IMR-90 (cell line): Measurements from ENCODE around the gene SLC50A1. TPM values are rescaled to one million over a fixed set of nuclear protein-coding genes. Genes with fewer than 3 reads are reported as not detected.

ENCODE experiments used
- ATAC-seq: fragments of 200-7000 bp; cut with Tn5 transposase; 2 replicates; pipeline ENCODE4 v1.9.1; 2020; ENCODE audit warnings: low read depth, mild to moderate bottlenecking, moderate library complexity
- BruUV-seq: library from RNA; stranded (reverse); fragments of 400-500 nt; replicated peaks from 2 replicates; lab custom pipeline; 2021; lab: Mats Ljungman, UMichigan
- CTCF ChIA-PET: fragments of 300-600 bp; formaldehyde crosslinking; extraction: SDS; loops from one replicate; lab custom pipeline; 2021; ENCODE audit warnings: antibody characterized with exemption; lab: Yijun Ruan, JAX
- POLR2A ChIA-PET: fragments of 300-600 bp; sonication (Branson Sonifier 250); formaldehyde crosslinking; loops from one replicate; lab custom pipeline; 2022; ENCODE audit warnings: antibody characterized with exemption; ENCODE audit not compliant: unreplicated experiment; lab: Charles Lee
- DNase-seq: peaks from one replicate; pipeline ENCODE4 v3.0.0; 2013
- H2AFZ ChIP-seq: replicated peaks from 2 replicates; pipeline ENCODE3; 2013; ENCODE audit warnings: low read length, mild to moderate bottlenecking; ENCODE audit not compliant: poor library complexity
- H2AK5ac ChIP-seq: 2 replicates; pipeline ENCODE4 v1.6.1; 2013; ENCODE audit warnings: low read depth, low read length, inconsistent platforms
- H2AK9ac ChIP-seq: replicated peaks from 2 replicates; pipeline ENCODE3; 2013; ENCODE audit warnings: mild to moderate bottlenecking, low read depth, low read length, moderate library complexity; ENCODE audit not compliant: poor library complexity
- H2BK120ac ChIP-seq: 2 replicates; pipeline ENCODE4 v1.6.1; 2013; ENCODE audit warnings: low read depth, low read length, inconsistent platforms
- H2BK15ac ChIP-seq: 3 replicates; pipeline ENCODE4 v1.6.1; 2013; ENCODE audit warnings: low read depth, low read length, inconsistent platforms
- H2BK20ac ChIP-seq: 2 replicates; pipeline ENCODE4 v1.6.1; 2013; ENCODE audit warnings: low read depth, mild to moderate bottlenecking, inconsistent platforms, low read length, moderate library complexity
- H2BK5ac ChIP-seq: 2 replicates; pipeline ENCODE4 v1.6.1; 2013; ENCODE audit warnings: mild to moderate bottlenecking, low read depth, low read length, inconsistent platforms; ENCODE audit not compliant: poor library complexity, severe bottlenecking
- H3K14ac ChIP-seq: replicated peaks from 2 replicates; pipeline ENCODE4 v1.6.1; 2013; ENCODE audit warnings: low read depth, low read length, inconsistent platforms
- H3K18ac ChIP-seq: 2 replicates; pipeline ENCODE4 v1.6.1; 2013; ENCODE audit warnings: low read depth, low read length, control low read depth
- H3K23ac ChIP-seq: 2 replicates; pipeline ENCODE4 v1.6.1; 2013; ENCODE audit warnings: low read depth, low read length, inconsistent platforms
- H3K27ac ChIP-seq: 2 replicates; pipeline ENCODE4 v1.5.1; 2013; ENCODE audit warnings: mild to moderate bottlenecking, control low read depth, low read length; ENCODE audit not compliant: insufficient read depth
- H3K27me3 ChIP-seq: 2 replicates; pipeline ENCODE4 v1.6.1; 2013; ENCODE audit warnings: low read length; ENCODE audit not compliant: control insufficient read depth, insufficient read depth
- H3K36me3 ChIP-seq: 2 replicates; pipeline ENCODE4 v1.6.1; 2013; ENCODE audit warnings: low read length, mixed read lengths; ENCODE audit not compliant: control insufficient read depth, insufficient read depth
- H3K4ac ChIP-seq: 2 replicates; pipeline ENCODE4 v1.6.1; 2013; ENCODE audit warnings: low read depth, low read length, inconsistent platforms
- H3K4me1 ChIP-seq: 2 replicates; pipeline ENCODE4 v1.6.1; 2013; ENCODE audit warnings: low read length, mixed read lengths; ENCODE audit not compliant: control insufficient read depth, insufficient read depth
- H3K4me2 ChIP-seq: 2 replicates; pipeline ENCODE4 v1.6.1; 2013; ENCODE audit warnings: low read depth, mild to moderate bottlenecking, control low read depth, low read length, moderate library complexity
- H3K4me3 ChIP-seq: 2 replicates; pipeline ENCODE4 v1.5.1; 2013; ENCODE audit warnings: low read depth, mild to moderate bottlenecking, control low read depth, low read length, moderate library complexity; ENCODE audit not compliant: insufficient read depth
- H3K56ac ChIP-seq: 2 replicates; pipeline ENCODE4 v1.6.1; 2013; ENCODE audit warnings: low read length, inconsistent platforms; ENCODE audit not compliant: insufficient read depth; ENCODE audit errors: extremely low read depth
- H3K79me1 ChIP-seq, 2 experiments: 2 replicates each; pipeline ENCODE4 v1.6.1; 2013; ENCODE audit warnings: low read length in 2 of 2, inconsistent platforms in 1 of 2, low read depth in 1 of 2
- H3K9ac ChIP-seq: 2 replicates; pipeline ENCODE4 v1.6.1; 2013; ENCODE audit warnings: low read depth, low read length, control low read depth
- H3K9me1 ChIP-seq: 2 replicates; pipeline ENCODE4 v1.6.1; 2013; ENCODE audit warnings: low read length, inconsistent platforms; ENCODE audit not compliant: insufficient read depth
- H3K9me3 ChIP-seq: 2 replicates; pipeline ENCODE4 v1.6.1; 2013; ENCODE audit warnings: low read length; ENCODE audit not compliant: control insufficient read depth, insufficient read depth
- H4K20me1 ChIP-seq: 2 replicates; pipeline ENCODE4 v1.6.1; 2013; ENCODE audit warnings: low read length, inconsistent platforms; ENCODE audit not compliant: insufficient read depth
- H4K5ac ChIP-seq: 2 replicates; pipeline ENCODE4 v1.6.1; 2013; ENCODE audit warnings: mild to moderate bottlenecking, low read depth, low read length, control low read depth
- H4K8ac ChIP-seq, 2 experiments: 2 replicates each; pipeline ENCODE4 v1.6.1; 2013; ENCODE audit warnings: low read depth in 2 of 2, low read length in 2 of 2, control low read depth in 1 of 2, inconsistent platforms in 1 of 2
- H4K91ac ChIP-seq: 2 replicates; pipeline ENCODE4 v1.6.1; 2013; ENCODE audit warnings: low read depth, low read length, inconsistent platforms; ENCODE audit not compliant: insufficient read depth
- CHD1 ChIP-seq: IDR thresholded peaks from 2 replicates; pipeline ENCODE4 v1.6.1; 2012; ENCODE audit warnings: low read depth, low read length, improper control_type of control experiment
- ELK1 ChIP-seq: fragments of 150-350 bp; IDR thresholded peaks from 2 replicates; pipeline ENCODE4 v1.6.1; 2016; ENCODE audit warnings: low read depth, mild to moderate bottlenecking, low read length, moderate library complexity, borderline replicate concordance
- FOS ChIP-seq: fragments of 150-350 bp; IDR thresholded peaks from 2 replicates; pipeline ENCODE4 v1.6.1; 2016; ENCODE audit warnings: low read depth, low read length
- MAFK ChIP-seq: IDR thresholded peaks from 2 replicates; pipeline ENCODE4 v1.6.1; 2012; ENCODE audit warnings: low read depth, low read length, improper control_type of control experiment
- MAZ ChIP-seq: IDR thresholded peaks from 2 replicates; pipeline ENCODE4 v1.6.1; 2012; ENCODE audit warnings: low read depth, mild to moderate bottlenecking, low read length, improper control_type of control experiment, moderate library complexity, borderline replicate concordance
- MXI1 ChIP-seq: IDR thresholded peaks from 2 replicates; pipeline ENCODE4 v1.6.1; 2012; ENCODE audit warnings: low read depth, mild to moderate bottlenecking, low read length, moderate library complexity, borderline replicate concordance
- NFE2L2 ChIP-seq: fragments of 150-350 bp; IDR thresholded peaks from 2 replicates; pipeline ENCODE4 v1.6.1; 2016; ENCODE audit warnings: low read depth, mild to moderate bottlenecking, low read length
- POLR2A ChIP-seq: IDR thresholded peaks from 2 replicates; pipeline ENCODE4 v1.6.1; 2012; ENCODE audit warnings: mild to moderate bottlenecking, low read depth, low read length
- RAD21 ChIP-seq: IDR thresholded peaks from 2 replicates; pipeline ENCODE4 v1.6.1; 2012; ENCODE audit warnings: low read length, improper control_type of control experiment
- RCOR1 ChIP-seq: IDR thresholded peaks from 2 replicates; pipeline ENCODE4 v1.6.1; 2012; ENCODE audit warnings: mild to moderate bottlenecking, low read length, improper control_type of control experiment; ENCODE audit not compliant: insufficient replicate concordance
- RFX5 ChIP-seq: IDR thresholded peaks from 2 replicates; pipeline ENCODE4 v1.8.0; 2012; ENCODE audit warnings: low read depth, mild to moderate bottlenecking, low read length, moderate library complexity
- SMC3 ChIP-seq: fragments of 150-350 bp; IDR thresholded peaks from 2 replicates; pipeline ENCODE4 v1.6.1; 2016; ENCODE audit warnings: low read depth, mild to moderate bottlenecking, antibody characterized with exemption, low read length, moderate library complexity
- USF2 ChIP-seq: fragments of 150-350 bp; IDR thresholded peaks from 2 replicates; pipeline ENCODE4 v1.6.1; 2017; ENCODE audit warnings: mild to moderate bottlenecking, antibody characterized with exemption, low read length, low read depth
- WGBS, 2 experiments: methylation state at CpG; one replicate each; pipeline versions ENCODE4 v1.1.5 to v1.1.7; 2013; ENCODE audit warnings: missing lambda C conversion rate in 2 of 2; ENCODE audit not compliant: insufficient read length in 1 of 2; ENCODE audit errors: extremely low coverage in 2 of 2; 5-methylcytosine and 5-hydroxymethylcytosine counted together
- dilution Hi-C: fragments of 300-500 bp; cut with HindIII; formaldehyde crosslinking; loops from one replicate; pipeline ENCODE4 v1.14.3; 2018; ENCODE audit warnings: low sequenced_read_pairs; ENCODE audit not compliant: unreplicated experiment
- in situ Hi-C: fragments of 300-500 bp; cut with MboI; formaldehyde crosslinking; loops from 3 replicates; pipeline ENCODE4 v1.14.3; 2019; ENCODE audit warnings: low sequenced_read_pairs, inconsistent platforms, mixed read lengths
- intact Hi-C: fragments of 100-400 bp; cut with micrococcal nuclease; formaldehyde crosslinking; loops from 2 replicates; pipeline ENCODE4 v1.10.0; 2022
- polyA plus RNA-seq, 3 experiments: library from polyadenylated mRNA; depleted of rRNA; stranded (reverse); fragments of >200 nt; gene quantifications; 2 replicates each; pipeline ENCODE4 v1.2.3, GENCODE V29; 2012; ENCODE audit warnings: low replicate concordance in 1 of 3
- total RNA-seq: library from RNA; depleted of rRNA; stranded (reverse); fragments of >200 nt; gene quantifications from 2 replicates; pipeline ENCODE4 v1.2.3, GENCODE V29; 2012
- TF ChIP-seq, protein P1 (sequence below): conservative IDR thresholded peaks from 2 replicates; pipeline ENCODE4 v1.5.1; 2012; ENCODE audit warnings: mild to moderate bottlenecking, low read depth, low read length, improper control_type of control experiment

The SLC50A1 gene
- total and polyA plus RNA-seq, 2 of the 4 experiments (the other 2 are of a cell fraction) = 20.6 to 20.8 TPM

DNA sequence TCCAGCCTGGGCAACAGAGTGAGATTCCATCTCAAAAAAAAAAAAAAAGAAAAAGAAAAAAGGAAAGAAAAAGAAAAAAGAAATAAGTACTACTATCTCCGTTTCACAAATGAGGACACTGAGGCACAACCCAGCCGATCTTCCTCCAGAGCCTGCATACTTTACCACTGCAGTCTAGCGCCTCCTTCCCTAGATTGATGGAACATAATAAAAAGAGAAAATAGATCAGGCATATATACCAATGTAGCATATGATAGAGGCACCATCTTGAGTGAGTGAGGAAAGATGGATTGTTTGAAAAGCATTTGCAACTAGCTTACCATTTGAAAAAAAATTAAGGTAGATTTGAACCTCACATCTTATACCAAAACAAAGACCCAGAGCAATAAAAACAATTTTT, 9.8 kb downstream of the SLC50A1 start:
- Histone ChIP-seq H2BK5ac (no peak overlapping the region), H2AK9ac (no peak overlapping the region), H3K9me3 (no peaks in the 10 kb centered on the region), H2AFZ (no peak overlapping the region), H3K79me1 (no peaks in the 10 kb centered on the region), H3K18ac (no peak overlapping the region), H2BK20ac (no peak overlapping the region), H2BK15ac (no peak overlapping the region), H4K20me1 (no peaks in the 10 kb centered on the region), H4K5ac (no peak overlapping the region), H2BK120ac (no peak overlapping the region), H3K4ac (no peak overlapping the region), H3K23ac (no peak overlapping the region), H3K9ac (no peak overlapping the region), H3K9me1 (no peaks in the 10 kb centered on the region), H3K14ac (no peak overlapping the region), H3K4me1 (no peaks in the 10 kb centered on the region), H3K4me2 (no peak overlapping the region), H3K27me3 (peaks cover 16% of the 10 kb centered on the region), H3K4me3 (no peak overlapping the region), H3K36me3 (no peaks in the 10 kb centered on the region), H4K8ac (no peak overlapping the region), H4K91ac (no peak overlapping the region), H3K56ac (no peak overlapping the region), H3K27ac (no peak overlapping the region), H2AK5ac (no peak overlapping the region)
- dilution Hi-C loops (no loop called here), intact Hi-C loops (no loop called here), in situ Hi-C loops (no loop called here)
- ATAC-seq (no peak), DNase-seq (no peak)
- CTCF ChIA-PET = interaction anchor here (0.6 to 0.9 kb wide), 2 partner anchors 54 to 502 kb away, joined by 3 read pairs; no protein-coding TSS in a partner anchor
- BruUV-seq = no TSS peak
- TF ChIP-seq NFE2L2 (no peak), RCOR1 (no peak), MAFK (no peak), ELK1 (no peak), FOS (no peak), MAZ (no peak), POLR2A (no peak), RAD21 (no peak), MXI1 (no peak), RFX5 (no peak), USF2 (no peak), CHD1 (no peak), SMC3 (no peak)
- TF ChIP-seq, protein P1, sequence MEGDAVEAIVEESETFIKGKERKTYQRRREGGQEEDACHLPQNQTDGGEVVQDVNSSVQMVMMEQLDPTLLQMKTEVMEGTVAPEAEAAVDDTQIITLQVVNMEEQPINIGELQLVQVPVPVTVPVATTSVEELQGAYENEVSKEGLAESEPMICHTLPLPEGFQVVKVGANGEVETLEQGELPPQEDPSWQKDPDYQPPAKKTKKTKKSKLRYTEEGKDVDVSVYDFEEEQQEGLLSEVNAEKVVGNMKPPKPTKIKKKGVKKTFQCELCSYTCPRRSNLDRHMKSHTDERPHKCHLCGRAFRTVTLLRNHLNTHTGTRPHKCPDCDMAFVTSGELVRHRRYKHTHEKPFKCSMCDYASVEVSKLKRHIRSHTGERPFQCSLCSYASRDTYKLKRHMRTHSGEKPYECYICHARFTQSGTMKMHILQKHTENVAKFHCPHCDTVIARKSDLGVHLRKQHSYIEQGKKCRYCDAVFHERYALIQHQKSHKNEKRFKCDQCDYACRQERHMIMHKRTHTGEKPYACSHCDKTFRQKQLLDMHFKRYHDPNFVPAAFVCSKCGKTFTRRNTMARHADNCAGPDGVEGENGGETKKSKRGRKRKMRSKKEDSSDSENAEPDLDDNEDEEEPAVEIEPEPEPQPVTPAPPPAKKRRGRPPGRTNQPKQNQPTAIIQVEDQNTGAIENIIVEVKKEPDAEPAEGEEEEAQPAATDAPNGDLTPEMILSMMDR = no peak
- WGBS, 2 experiments = no CpG with 5 or more reads among the region's 3 CpGs
- POLR2A ChIA-PET = no interaction called here
